ENCODE results near the gene BCL6B. TPM values are rescaled to one million over a fixed set of nuclear protein-coding genes. Genes with fewer than 3 reads are reported as not detected.
"Not testable (repeated sequence)": the region's sequence is repeated elsewhere in the genome, so short reads cannot be mapped to it uniquely, and the experiment has no call there.

Gene BCL6B
- total RNA-seq, 1 donor from 2014 or later, result 13.4 TPM

DNA sequence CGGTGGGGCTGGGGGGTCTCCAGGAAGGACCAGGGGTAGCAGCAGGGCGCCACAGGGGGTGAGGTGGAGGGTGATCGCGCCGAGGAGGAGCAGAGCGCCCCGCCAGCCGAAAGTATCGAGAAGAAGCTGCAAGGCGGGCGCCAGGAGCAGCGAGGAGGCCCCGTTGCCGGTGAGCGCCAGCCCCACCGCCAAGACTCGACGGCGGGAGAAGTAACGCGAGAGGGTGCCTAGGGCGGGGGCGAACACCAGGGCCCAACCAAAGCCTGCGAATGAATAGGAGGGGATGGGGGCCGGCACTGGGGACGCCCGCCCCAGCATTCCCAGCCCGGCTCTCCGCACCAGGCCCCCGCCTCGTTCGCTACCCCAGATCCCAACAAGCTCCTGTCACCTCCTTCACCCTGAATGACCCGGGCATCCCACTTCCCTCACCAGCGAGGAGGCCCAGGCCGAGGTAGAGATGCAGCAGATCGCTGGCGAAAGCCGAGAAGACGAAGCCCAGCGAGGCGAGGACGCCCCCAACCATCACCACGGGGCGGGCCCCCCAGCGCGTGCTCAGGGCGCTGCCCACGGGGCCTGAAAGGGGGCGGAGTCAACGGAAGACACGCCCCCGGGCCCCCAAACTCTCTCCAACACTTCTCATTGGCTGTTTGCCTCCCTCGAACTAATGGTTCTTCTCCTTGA is 19.8 kb downstream of the BCL6B start:
- Histone ChIP-seq H3K27ac (peak overlapping the region; percentile 71), H3K36me3 (no peaks in the 10 kb centered on the region), H3K9me3 (no peaks in the 10 kb centered on the region), H3K4me1 (peaks cover 29% of the 10 kb centered on the region), H3K27me3 (ENCODE audit: low read depth) (peaks cover 28% of the 10 kb centered on the region), H3K4me3 (peak overlapping the region; percentile 58)
- DNase-seq, result no peak
- ATAC-seq, result peak in 1 of 2 donors; percentile 2
- TF ChIP-seq, protein P1, sequence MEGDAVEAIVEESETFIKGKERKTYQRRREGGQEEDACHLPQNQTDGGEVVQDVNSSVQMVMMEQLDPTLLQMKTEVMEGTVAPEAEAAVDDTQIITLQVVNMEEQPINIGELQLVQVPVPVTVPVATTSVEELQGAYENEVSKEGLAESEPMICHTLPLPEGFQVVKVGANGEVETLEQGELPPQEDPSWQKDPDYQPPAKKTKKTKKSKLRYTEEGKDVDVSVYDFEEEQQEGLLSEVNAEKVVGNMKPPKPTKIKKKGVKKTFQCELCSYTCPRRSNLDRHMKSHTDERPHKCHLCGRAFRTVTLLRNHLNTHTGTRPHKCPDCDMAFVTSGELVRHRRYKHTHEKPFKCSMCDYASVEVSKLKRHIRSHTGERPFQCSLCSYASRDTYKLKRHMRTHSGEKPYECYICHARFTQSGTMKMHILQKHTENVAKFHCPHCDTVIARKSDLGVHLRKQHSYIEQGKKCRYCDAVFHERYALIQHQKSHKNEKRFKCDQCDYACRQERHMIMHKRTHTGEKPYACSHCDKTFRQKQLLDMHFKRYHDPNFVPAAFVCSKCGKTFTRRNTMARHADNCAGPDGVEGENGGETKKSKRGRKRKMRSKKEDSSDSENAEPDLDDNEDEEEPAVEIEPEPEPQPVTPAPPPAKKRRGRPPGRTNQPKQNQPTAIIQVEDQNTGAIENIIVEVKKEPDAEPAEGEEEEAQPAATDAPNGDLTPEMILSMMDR (IDR thresholded peaks at IDR 0.05), result no peak
- intact Hi-C loops (cut with DNase I), result no loop called here

DNA sequence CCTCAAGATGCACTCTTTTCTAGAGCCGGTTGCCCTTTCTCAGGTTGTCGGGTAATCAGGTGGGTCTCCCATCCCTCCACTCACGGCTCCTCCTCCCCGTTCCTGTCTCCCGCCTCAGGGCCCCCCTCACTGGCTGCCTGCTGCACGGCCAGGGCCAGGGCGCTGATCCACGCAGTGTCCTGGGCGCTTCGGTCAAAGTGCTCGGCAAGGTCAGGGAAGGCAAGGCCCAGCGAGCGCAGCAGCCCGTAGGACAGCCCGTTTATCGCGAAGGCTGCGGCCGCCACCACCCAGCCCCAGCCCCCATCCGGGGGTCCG is 20.3 kb downstream of the BCL6B start:
- ATAC-seq (peak; percentile 14 to 36), DNase-seq (peak; percentile 52)
- intact Hi-C loops (cut with DNase I), result no loop called here
- Histone ChIP-seq H3K27me3 (ENCODE audit: low read depth) (peaks cover 28% of the 10 kb centered on the region), H3K27ac (peak overlapping the region; percentile 71), H3K4me3 (peak overlapping the region; percentile 58), H3K4me1 (peaks cover 29% of the 10 kb centered on the region), H3K36me3 (no peaks in the 10 kb centered on the region), H3K9me3 (no peaks in the 10 kb centered on the region)
- TF ChIP-seq, protein P1 (IDR thresholded peaks at IDR 0.05), result no peak

DNA sequence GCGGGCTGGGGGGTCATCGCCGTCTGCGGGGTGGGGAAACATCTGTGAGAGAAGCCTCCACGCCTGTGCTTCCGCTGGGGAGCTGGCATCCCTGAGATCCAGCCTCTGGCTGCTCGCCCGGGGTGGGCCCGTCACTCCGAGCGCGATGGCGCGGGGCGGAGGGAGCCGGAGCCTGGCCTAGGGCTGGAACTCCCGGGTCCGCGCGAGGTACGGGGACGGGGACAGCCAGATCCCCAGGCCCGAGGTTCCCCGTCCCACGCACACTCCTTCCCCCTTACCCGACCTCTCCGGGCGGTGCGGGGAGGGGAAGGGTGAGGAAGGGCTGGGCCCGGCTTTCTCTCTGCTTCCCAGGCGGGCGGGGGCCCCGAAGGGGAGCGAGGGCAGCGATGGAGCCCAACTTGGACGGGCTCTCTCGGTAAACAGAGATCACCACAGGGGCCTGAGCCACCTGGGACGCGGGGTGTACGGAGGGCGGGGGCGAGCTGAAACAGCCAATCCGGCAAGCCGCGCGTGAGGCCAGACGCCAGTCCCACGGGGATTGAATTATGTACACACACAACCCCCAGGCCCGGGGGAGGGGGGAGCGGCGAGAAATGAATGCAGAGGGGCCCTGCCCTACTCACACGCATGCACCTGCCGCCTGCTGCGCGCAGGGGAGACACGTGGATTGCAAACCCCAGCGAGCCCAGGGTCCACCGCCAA is 20.8 kb downstream of the BCL6B start, which contains the start of gene SLC16A11:
TSS of gene SLC16A11 (minus strand) at position 596 of the 702 bp plus-strand sequence. CDS start at position 17, 579 bp downstream.
- DNase-seq, result peak; percentile 81
- Histone ChIP-seq H3K9me3 (no peaks in the 10 kb centered on the region), H3K4me3 (peak within 1 kb of the TSS; percentile 58), H3K27me3 (ENCODE audit: low read depth) (peaks cover 28% of the 10 kb centered on the region), H3K4me1 (peaks cover 29% of the 10 kb centered on the region), H3K36me3 (no peaks in the 10 kb centered on the region), H3K27ac (peak within 1 kb of the TSS; percentile 71)
- intact Hi-C loops (cut with DNase I), result no loop called here
- peak; percentile 38 to 56 for ATAC-seq
- TF ChIP-seq, protein P1 (IDR thresholded peaks at IDR 0.05), result no peak

DNA sequence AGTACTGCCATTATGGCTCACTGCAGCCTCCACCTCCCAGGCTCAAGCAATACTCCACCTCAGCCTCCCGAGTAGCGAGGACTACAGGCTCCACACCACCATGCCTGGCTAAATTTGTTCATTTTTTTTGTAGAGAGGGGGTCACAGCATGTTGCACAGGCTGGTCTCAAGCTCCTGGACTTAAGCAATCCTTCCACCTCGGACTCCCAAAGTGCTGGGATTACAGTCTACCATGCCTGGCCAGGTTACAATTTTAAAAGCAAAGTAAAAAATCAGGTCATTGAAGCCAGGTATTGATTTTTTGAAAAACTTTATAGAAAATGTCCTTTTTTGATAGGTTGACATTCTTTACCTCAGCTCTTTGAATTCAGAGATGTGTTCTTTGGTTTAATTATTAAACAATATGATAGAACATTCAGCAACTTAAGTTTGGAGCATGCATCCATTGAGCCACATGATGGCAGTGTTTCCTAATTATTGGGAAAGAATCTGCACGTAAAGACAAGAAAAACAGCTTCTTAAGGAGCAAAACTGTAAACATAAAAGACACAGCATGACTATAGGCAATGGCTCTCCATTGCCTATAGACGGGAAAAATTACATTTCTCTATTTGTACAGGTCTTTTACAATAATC is 22.8 kb downstream of the BCL6B start:
- Histone ChIP-seq H3K27me3 (ENCODE audit: low read depth) (peaks cover 28% of the 10 kb centered on the region), H3K4me1 (peaks cover 29% of the 10 kb centered on the region), H3K36me3 (no peaks in the 10 kb centered on the region), H3K27ac (peak overlapping the region; percentile 85), H3K9me3 (no peaks in the 10 kb centered on the region), H3K4me3 (peak overlapping the region; percentile 46)
- TF ChIP-seq, protein P1 (IDR thresholded peaks at IDR 0.05), result peak; percentile 84
- ATAC-seq, result peak; percentile 47 to 60
- intact Hi-C loops (cut with DNase I), result no loop called here
- DNase-seq, result no peak

DNA sequence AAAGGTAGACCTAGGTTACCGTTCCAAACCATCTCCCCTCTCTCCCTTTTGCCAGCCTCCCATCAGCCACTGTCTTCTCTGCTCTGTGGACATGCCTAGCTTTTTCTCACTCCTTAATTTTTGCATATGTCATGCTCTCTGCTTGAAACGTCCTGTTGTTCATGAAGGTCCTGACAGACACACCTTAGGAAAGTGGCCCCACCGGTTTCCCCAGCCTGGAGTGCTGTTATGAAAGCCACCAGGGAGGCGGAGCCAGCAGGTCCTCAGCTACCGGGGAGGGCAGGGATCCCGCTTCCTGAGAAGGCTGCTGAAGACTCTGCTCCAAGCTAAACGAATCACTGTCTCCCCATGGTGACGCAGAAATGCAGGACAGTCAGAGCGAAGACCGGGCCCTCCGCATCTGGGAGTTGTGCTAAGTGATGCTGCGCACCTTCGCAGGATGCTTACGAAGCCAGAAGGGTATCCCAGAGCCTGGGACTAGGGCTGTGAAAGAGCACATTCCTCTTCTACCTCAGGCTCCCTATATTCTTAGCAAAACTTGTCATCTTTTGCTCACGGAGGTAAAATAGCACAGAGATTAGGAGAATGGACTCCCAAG is 23.4 kb downstream of the BCL6B start:
- Histone ChIP-seq H3K36me3 (no peaks in the 10 kb centered on the region), H3K9me3 (no peaks in the 10 kb centered on the region), H3K4me3 (peak overlapping the region; percentile 46), H3K27ac (peak overlapping the region; percentile 85), H3K27me3 (ENCODE audit: low read depth) (peaks cover 28% of the 10 kb centered on the region), H3K4me1 (peaks cover 29% of the 10 kb centered on the region)
- intact Hi-C loops (cut with DNase I), result no loop called here
- DNase-seq (peak; percentile 92), ATAC-seq (peak; percentile 82 to 91)
- TF ChIP-seq, protein P1 (IDR thresholded peaks at IDR 0.05), result peak; percentile 5

DNA sequence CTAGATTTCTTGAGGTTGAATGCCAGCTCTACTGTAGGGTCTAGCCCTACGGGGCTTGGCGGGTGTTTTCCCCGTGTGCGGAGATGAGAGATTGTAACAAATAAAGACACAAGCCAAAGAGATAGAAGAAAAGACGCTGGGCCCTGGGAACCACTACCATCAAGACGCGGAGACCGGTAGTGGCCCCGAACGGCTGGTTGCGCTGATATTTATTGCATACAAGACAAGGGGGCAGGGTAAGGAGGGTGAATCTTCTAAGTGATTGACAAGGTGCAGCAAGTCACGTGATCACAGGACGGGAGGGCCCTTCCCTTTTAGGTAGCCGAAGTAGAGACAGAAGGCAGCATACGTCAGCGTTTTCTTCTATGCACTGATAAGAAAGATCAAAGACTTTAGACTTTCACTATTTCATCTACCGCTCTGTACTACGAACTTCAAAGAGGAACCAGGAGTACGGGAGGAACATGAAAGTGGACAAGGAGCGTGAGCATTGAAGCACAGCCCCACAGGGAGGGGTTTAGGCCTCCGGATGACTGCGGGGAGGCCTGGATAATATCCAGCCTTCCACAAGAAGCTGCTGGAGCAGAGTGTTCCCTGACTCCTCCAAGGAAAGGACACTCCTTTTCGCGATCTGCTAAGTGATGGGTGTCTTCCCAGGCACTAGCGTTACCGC is 24.0 kb downstream of the BCL6B start:
- H3K36me3 ChIP-seq; H3K9me3 ChIP-seq; intact Hi-C loops (cut with DNase I): not testable (repeated sequence)
- H3K27ac ChIP-seq, result peak overlapping the region; percentile 85
- H3K4me1 ChIP-seq, result peaks cover 29% of the 10 kb centered on the region
- peaks cover 24% of the 10 kb centered on the region for H3K27me3 ChIP-seq (ENCODE audit: low read depth)
- ATAC-seq, result peak in 1 of 2 donors; percentile 34
- peak overlapping the region; percentile 46 for H3K4me3 ChIP-seq
- DNase-seq, result peak; percentile 62

All from lower lobe of right lung (tissue), 2 donors.